Body of pancreas (tissue), 4 donors: ENCODE data around the gene KDELR3.

Experiments used
- CTCF ChIP-seq, 7 experiments: fragments of 450-650 bp in 4 of 7; fragments of 200-600 bp in 3 of 7; sonication (generic) in 3 of 7; IDR thresholded peaks; one replicate each; pipeline ENCODE4 v1.5.1; 2016 to 2019; ENCODE audit warnings: antibody characterized with exemption in 7 of 7
- POLR2A ChIP-seq, 3 donors: fragments of 450-650 bp; IDR thresholded peaks; one replicate each; pipeline ENCODE4 v1.6.1; 2016; ENCODE audit warnings: antibody characterized with exemption in 3 of 3, mild to moderate bottlenecking in 2 of 3

- TF ChIP-seq POLR2A (IDR thresholded peaks at IDR 0.05) (no peak), CTCF (IDR thresholded peaks at IDR 0.05) (no peak)
Observed at GRCh38 chr22:38461057-38461413, 6.9 kb upstream of the KDELR3 start.
